Measurements from ENCODE around the gene ATG9A.
"Not testable (repeated sequence)": the region's sequence is repeated elsewhere in the genome, so short reads cannot be mapped to it uniquely, and the experiment has no call there.

The ATG9A gene

GRCh38 chr2:219229305-219230058 lies at the start of gene ATG9A, which contains the start of gene ANKZF1:
Gene ATG9A, minus strand, starts transcription at chr2:219229636. Its CDS starts 1,612 bp downstream, at chr2:219228024.
Gene ANKZF1, plus strand, starts transcription at chr2:219229806. Its CDS starts 452 bp downstream, at chr2:219230258.
- peak; percentile 99 for DNase-seq

GRCh38 chr2:219278655-219279150 lies 49.3 kb upstream of the ATG9A start:
- no peak for DNase-seq

GRCh38 chr2:219277703-219278654 lies 48.5 kb upstream of the ATG9A start:
- peak; percentile 78 for DNase-seq

- DNase-seq, result no peak
Observed at GRCh38 chr2:219274361-219274921, 45.0 kb upstream of the ATG9A start.

- no peak for DNase-seq
Observed at GRCh38 chr2:219273937-219274336, 44.5 kb upstream of the ATG9A start.

GRCh38 chr2:219272995-219273394 lies 43.6 kb upstream of the ATG9A start:
- no peak for DNase-seq

- DNase-seq, result no peak
Observed at GRCh38 chr2:219272356-219272755, 42.9 kb upstream of the ATG9A start.

- no peak for DNase-seq
Observed at GRCh38 chr2:219271021-219271420, 41.6 kb upstream of the ATG9A start.

GRCh38 chr2:219270055-219270372 lies 40.6 kb upstream of the ATG9A start:
- no peak for DNase-seq

- no peak for DNase-seq
Observed at GRCh38 chr2:219269362-219270054, 40.1 kb upstream of the ATG9A start.

- DNase-seq, result no peak
Observed at GRCh38 chr2:219268294-219268693, 38.9 kb upstream of the ATG9A start.

GRCh38 chr2:219266886-219267285 lies 37.5 kb upstream of the ATG9A start:
- no peak for DNase-seq

- no peak for DNase-seq
Observed at GRCh38 chr2:219266232-219266631, 36.8 kb upstream of the ATG9A start.

- DNase-seq, result no peak
Observed at GRCh38 chr2:219261024-219261855, 31.8 kb upstream of the ATG9A start.

- not testable (repeated sequence) for DNase-seq
Observed at GRCh38 chr2:219258942-219259341, 29.5 kb upstream of the ATG9A start.

- peak; percentile 64 for DNase-seq
Observed at GRCh38 chr2:219254590-219255201, 25.3 kb upstream of the ATG9A start.

- peak; percentile 91 for DNase-seq
Observed at GRCh38 chr2:219253753-219254589, 24.5 kb upstream of the ATG9A start, which contains the start of gene TUBA4A. Gene TUBA4A, minus strand, starts transcription at chr2:219253918. Its CDS starts 60 bp downstream, at chr2:219253858.

- DNase-seq, result peak; percentile 68
Observed at GRCh38 chr2:219252900-219253752, 23.7 kb upstream of the ATG9A start, which contains the start of gene TUBA4B. Gene TUBA4B, plus strand, starts transcription at chr2:219253243. Its CDS starts 165 bp downstream, at chr2:219253408.

GRCh38 chr2:219252570-219252899 lies 23.1 kb upstream of the ATG9A start:
- no peak for DNase-seq

All from activated CD4-positive, alpha-beta T cell treated with anti-CD3 and anti-CD28 coated beads, Interleukin-2, amount 50 U/mL, for 16 hours (primary cell).